OCI-LY7 (cell line): ENCODE results near the gene FCN1. TPM values are rescaled to one million over a fixed set of nuclear protein-coding genes. Genes with fewer than 3 reads are reported as not detected.

Experiments used
- BruUV-seq: library from RNA; stranded (reverse); fragments of 400-500 nt; replicated peaks from 2 replicates; lab custom pipeline; 2021; lab: Mats Ljungman, UMichigan
- CTCF ChIA-PET: fragments of 300-600 bp; sonication (Branson Sonifier 250); formaldehyde crosslinking; loops from one replicate; lab custom pipeline; 2022; ENCODE audit warnings: antibody characterized with exemption; ENCODE audit not compliant: unreplicated experiment; lab: Charles Lee
- POLR2A ChIA-PET: fragments of 300-600 bp; sonication (Branson Sonifier 250); formaldehyde crosslinking; loops from one replicate; lab custom pipeline; 2022; ENCODE audit warnings: antibody characterized with exemption; lab: Charles Lee
- DNase-seq: peaks from one replicate; pipeline ENCODE4 v3.0.0-alpha.2; 2015; ENCODE audit warnings: low spot score
- H2AFZ ChIP-seq: fragments of 200-600 bp; sonication (generic), shearing (Covaris generic); 2 replicates; pipeline ENCODE4 v1.6.1; 2014; ENCODE audit warnings: mild to moderate bottlenecking, antibody characterized with exemption, low read length, moderate library complexity
- H3K27ac ChIP-seq: fragments of 200-600 bp; sonication (generic); 2 replicates; pipeline ENCODE4 v1.5.1; 2014; ENCODE audit warnings: mixed run types, low read depth, mild to moderate bottlenecking, moderate library complexity, low read length, inconsistent platforms; ENCODE audit not compliant: poor library complexity, severe bottlenecking
- H3K36me3 ChIP-seq: fragments of 200-600 bp; sonication (generic); 2 replicates; pipeline ENCODE4 v1.6.1; 2014; ENCODE audit warnings: mild to moderate bottlenecking, antibody characterized with exemption, low read length, moderate library complexity, mixed read lengths; ENCODE audit not compliant: insufficient read depth
- H3K4me1 ChIP-seq: fragments of 200-600 bp; sonication (generic); 2 replicates; pipeline ENCODE4 v1.5.1; 2014; ENCODE audit warnings: mild to moderate bottlenecking, low read length; ENCODE audit not compliant: insufficient read depth, poor library complexity, severe bottlenecking
- H3K4me2 ChIP-seq: fragments of 200-600 bp; sonication (generic); 2 replicates; pipeline ENCODE4 v1.6.1; 2014; ENCODE audit warnings: mild to moderate bottlenecking, low read length
- H3K4me3 ChIP-seq: fragments of 200-600 bp; sonication (generic); 2 replicates; pipeline ENCODE4 v1.5.1; 2014; ENCODE audit warnings: mild to moderate bottlenecking, low read depth, low read length; ENCODE audit not compliant: poor library complexity, severe bottlenecking
- H3K79me2 ChIP-seq: fragments of 200-600 bp; sonication (generic); 2 replicates; pipeline ENCODE4 v1.6.1; 2016; ENCODE audit warnings: low read depth, mild to moderate bottlenecking, low read length, moderate library complexity, mixed read lengths; ENCODE audit not compliant: insufficient read depth
- H3K9me2 ChIP-seq: fragments of 200-600 bp; sonication (generic); 2 replicates; pipeline ENCODE4 v1.6.1; 2016; ENCODE audit warnings: mild to moderate bottlenecking, low read length, mixed read lengths; ENCODE audit not compliant: insufficient read depth
- H3K9me3 ChIP-seq: fragments of 200-600 bp; sonication (generic); 2 replicates; pipeline ENCODE4 v1.6.1; 2014; ENCODE audit warnings: mild to moderate bottlenecking, mixed run types, low read length, mixed read lengths
- H4K20me1 ChIP-seq: fragments of 200-600 bp; sonication (generic); 2 replicates; pipeline ENCODE4 v1.6.1; 2014; ENCODE audit warnings: mild to moderate bottlenecking, antibody characterized with exemption, low read length, moderate library complexity, mixed read lengths; ENCODE audit not compliant: insufficient read depth
- CTCF ChIP-seq: fragments of 200-600 bp; sonication (generic); conservative IDR thresholded peaks from 2 replicates; pipeline ENCODE4 v1.5.1; 2014; ENCODE audit warnings: mild to moderate bottlenecking, antibody characterized with exemption, low read length, moderate library complexity, mixed read lengths
- EZH2phosphoT487 ChIP-seq: fragments of 200-600 bp; sonication (generic); IDR thresholded peaks from 2 replicates; pipeline ENCODE4 v1.6.1; 2018; ENCODE audit warnings: low read depth, borderline replicate concordance, mild to moderate bottlenecking, mixed run types, antibody characterized with exemption, low read length, moderate library complexity, mixed read lengths
- intact Hi-C: fragments of 100-400 bp; cut with micrococcal nuclease; formaldehyde crosslinking; loops from one replicate; pipeline ENCODE4 v1.10.0; 2022; ENCODE audit not compliant: unreplicated experiment
- total RNA-seq, 2 experiments: library from RNA; depleted of rRNA in 1 of 2; stranded (reverse); fragments of >200 nt in 1 of 2; shearing (Covaris generic) in 1 of 2; gene quantifications; 2 replicates each; pipeline ENCODE4 v1.2.3, GENCODE V29; 2014 to 2022

FCN1 gene
- total RNA-seq, 2 experiments from 2014 or later, result 0.19 to 0.30 TPM

DNA sequence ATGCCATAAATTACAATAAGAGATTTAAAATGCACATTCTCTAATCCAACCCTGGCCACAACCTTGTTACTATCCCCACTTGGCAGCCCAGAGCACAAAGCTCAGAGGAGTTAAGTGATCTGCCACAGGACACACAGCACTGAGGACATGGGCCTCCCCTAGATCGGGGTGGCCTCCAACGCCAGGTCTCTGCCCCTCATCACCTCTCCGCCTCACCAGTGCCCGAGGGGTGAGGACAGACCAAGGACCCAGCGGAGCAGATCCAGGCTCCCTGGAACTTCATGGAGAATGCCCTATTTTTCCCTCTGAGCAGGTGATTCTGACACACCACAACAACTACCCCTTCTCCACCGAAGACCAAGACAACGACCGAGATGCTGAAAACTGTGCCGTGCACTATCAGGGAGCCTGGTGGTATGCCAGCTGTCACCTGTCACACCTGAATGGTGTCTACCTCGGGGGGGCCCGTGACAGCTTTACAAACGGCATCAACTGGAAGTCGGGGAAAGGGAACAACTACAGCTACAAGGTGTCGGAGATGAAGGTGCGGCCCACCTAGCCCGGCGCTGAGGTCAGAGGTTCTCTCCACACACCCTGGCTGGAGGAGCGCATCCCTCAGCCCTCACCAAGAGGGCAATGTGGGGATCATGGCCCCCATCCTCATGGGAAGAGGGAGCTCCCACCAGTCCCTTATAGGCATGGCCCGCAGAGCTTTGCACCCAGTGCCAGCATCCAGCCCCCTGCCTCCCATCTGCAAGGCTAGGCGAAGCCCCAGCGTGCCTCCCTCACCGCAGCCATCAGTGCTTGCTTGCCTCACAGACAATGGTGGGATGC is 49.6 kb downstream of the FCN1 start:
- Histone ChIP-seq H3K9me3 (no peaks in the 10 kb centered on the region), H3K4me1 (peaks cover 37% of the 10 kb centered on the region), H3K4me3 (peak overlapping the region; percentile 6), H2AFZ (no peak overlapping the region; the same call in 1 of the 2 replicates), H4K20me1 (no peaks in the 10 kb centered on the region), H3K27ac (peak overlapping the region; percentile 83), H3K9me2 (no peaks in the 10 kb centered on the region), H3K79me2 (no peaks in the 10 kb centered on the region), H3K4me2 (peak overlapping the region; percentile 55), H3K36me3 (no peaks in the 10 kb centered on the region)
- BruUV-seq, result no TSS peak
- ChIA-PET POLR2A (interaction anchor here (0.7 to 1.2 kb wide), 2 partner anchors 31 to 63 kb away, joined by 4 to 5 read pairs; no protein-coding TSS in a partner anchor), CTCF (no interaction called here)
- peak; percentile 37 for DNase-seq
- TF ChIP-seq EZH2phosphoT487 (no peak), CTCF (no peak)
- intact Hi-C loops, result loop anchor here (2.0 kb wide), 1 partner anchor 63 kb away; no protein-coding TSS in a partner anchor

- TF ChIP-seq CTCF (no peak), EZH2phosphoT487 (no peak)
- intact Hi-C loops, result no loop called here
- Histone ChIP-seq H3K4me1 (peaks cover 24% of the 10 kb centered on the region), H4K20me1 (no peaks in the 10 kb centered on the region), H3K4me3 (no peak overlapping the region), H3K9me2 (no peaks in the 10 kb centered on the region), H3K27ac (no peak overlapping the region), H3K79me2 (no peaks in the 10 kb centered on the region), H3K9me3 (no peaks in the 10 kb centered on the region), H2AFZ (no peak overlapping the region), H3K36me3 (no peaks in the 10 kb centered on the region), H3K4me2 (no peak overlapping the region)
- no peak for DNase-seq
- ChIA-PET POLR2A (no interaction called here), CTCF (no interaction called here)
- BruUV-seq, result no TSS peak
Observed at GRCh38 chr9:134864821-134865190, 52.9 kb downstream of the FCN1 start.
